SK-N-SH treated with all-trans-retinoic acid at 6 μM for 48 hours (cell line): Measurements from ENCODE around the gene GDPD4.

ENCODE experiments used
- ATAC-seq: fragments of 200-7000 bp; cut with Tn5 transposase; 3 replicates; pipeline ENCODE4 v1.9.1; 2020; ENCODE audit warnings: mild to moderate bottlenecking, moderate library complexity
- ARNTL ChIP-seq: fragments of 450-650 bp; formaldehyde crosslinking; IDR thresholded peaks from 2 replicates; pipeline ENCODE4 v1.5.0; 2020; ENCODE audit warnings: low read depth, mild to moderate bottlenecking, moderate library complexity, borderline replicate concordance
- BACH2 ChIP-seq: fragments of 250-450 bp; sonication (Bioruptor Pico); IDR thresholded peaks from 2 replicates; pipeline ENCODE4 v1.9.0; 2021; ENCODE audit warnings: mild to moderate bottlenecking, borderline replicate concordance
- CREB5 ChIP-seq: fragments of 250-450 bp; sonication (Bioruptor Pico); IDR thresholded peaks from 2 replicates; pipeline ENCODE4 v1.5.1; 2020; ENCODE audit warnings: low read depth, mild to moderate bottlenecking, moderate library complexity
- CSDC2 ChIP-seq: fragments of 250-450 bp; sonication (Bioruptor Pico); IDR thresholded peaks from 2 replicates; pipeline ENCODE4 v1.5.0; 2020; ENCODE audit warnings: mild to moderate bottlenecking, moderate library complexity
- CSRNP3 ChIP-seq: fragments of 250-450 bp; sonication (Bioruptor Pico); IDR thresholded peaks from 2 replicates; pipeline ENCODE4 v1.5.1; 2021; ENCODE audit warnings: mild to moderate bottlenecking, moderate library complexity
- ESRRG ChIP-seq: fragments of 250-450 bp; sonication (Bioruptor Pico); IDR thresholded peaks from 2 replicates; pipeline ENCODE4 v1.6.1; 2021; ENCODE audit warnings: mild to moderate bottlenecking
- GLIS3 ChIP-seq: fragments of 250-450 bp; sonication (Bioruptor Pico); IDR thresholded peaks from 2 replicates; pipeline ENCODE4 v1.5.0; 2020; ENCODE audit warnings: mild to moderate bottlenecking, moderate library complexity
- ISL1 ChIP-seq: fragments of 250-450 bp; sonication (Bioruptor Pico); IDR thresholded peaks from 2 replicates; pipeline ENCODE4 v2.1.2; 2022; ENCODE audit warnings: mild to moderate bottlenecking, moderate library complexity
- OSR1 ChIP-seq: fragments of 250-450 bp; sonication (Bioruptor Pico); IDR thresholded peaks from 2 replicates; pipeline ENCODE4 v1.8.0; 2022; ENCODE audit warnings: moderate library complexity, mild to moderate bottlenecking, inconsistent platforms
- PATZ1 ChIP-seq: fragments of 250-450 bp; sonication (Bioruptor Pico); IDR thresholded peaks from 2 replicates; pipeline ENCODE4 v1.8.0; 2020; ENCODE audit warnings: mild to moderate bottlenecking, moderate library complexity, borderline replicate concordance
- POU6F1 ChIP-seq: fragments of 250-450 bp; sonication (Bioruptor Pico); IDR thresholded peaks from 2 replicates; pipeline ENCODE4 v1.8.0; 2021; ENCODE audit warnings: low read depth, mild to moderate bottlenecking, moderate library complexity, borderline replicate concordance
- RARB ChIP-seq: fragments of 250-450 bp; sonication (Bioruptor Pico); IDR thresholded peaks from 2 replicates; pipeline ENCODE4 v1.8.0; 2021; ENCODE audit warnings: mild to moderate bottlenecking, moderate library complexity
- SNAI2 ChIP-seq: fragments of 250-450 bp; sonication (Bioruptor Pico); IDR thresholded peaks from 2 replicates; pipeline ENCODE4 v1.5.0; 2020; ENCODE audit warnings: mild to moderate bottlenecking, moderate library complexity
- TCF4 ChIP-seq: fragments of 250-450 bp; sonication (Bioruptor Pico); IDR thresholded peaks from 2 replicates; pipeline ENCODE4 v1.8.0; 2021; ENCODE audit warnings: mild to moderate bottlenecking, moderate library complexity, borderline replicate concordance
- TOX ChIP-seq: fragments of 250-450 bp; sonication (Bioruptor Pico); IDR thresholded peaks from 2 replicates; pipeline ENCODE4 v1.8.0; 2021; ENCODE audit warnings: mild to moderate bottlenecking, moderate library complexity, borderline replicate concordance
- ZC3H10 ChIP-seq: fragments of 250-450 bp; sonication (Bioruptor Pico); IDR thresholded peaks from 2 replicates; pipeline ENCODE4 v1.5.1; 2021; ENCODE audit warnings: mild to moderate bottlenecking, moderate library complexity
- ZFP30 ChIP-seq: fragments of 450-650 bp; formaldehyde crosslinking; IDR thresholded peaks from 2 replicates; pipeline ENCODE4 v1.5.0; 2022; ENCODE audit warnings: mild to moderate bottlenecking, moderate library complexity
- ZNF565 ChIP-seq: fragments of 450-650 bp; formaldehyde crosslinking; conservative IDR thresholded peaks from 2 replicates; pipeline ENCODE4 v1.5.0; 2020; ENCODE audit warnings: low read depth, mild to moderate bottlenecking, moderate library complexity
- ZNF8 ChIP-seq: fragments of 450-650 bp; formaldehyde crosslinking; IDR thresholded peaks from 2 replicates; pipeline ENCODE4 v1.5.0; 2020; ENCODE audit warnings: mild to moderate bottlenecking, moderate library complexity

GDPD4 gene

GRCh38 chr11:77309401-77310085, 8.1 kb upstream of the GDPD4 start:
- no peak for ATAC-seq
- no peak for TF ChIP-seq ARNTL (CRISPR knock-in tag)
- TF ChIP-seq CSRNP3 (CRISPR knock-in tag): no peak
- no peak for TF ChIP-seq ZNF8 (CRISPR knock-in tag)
- TF ChIP-seq ZC3H10: no peak
- TF ChIP-seq GLIS3: no peak
- TF ChIP-seq ESRRG (CRISPR knock-in tag): no peak
- no peak for TF ChIP-seq CREB5

GRCh38 chr11:77308838-77309237, 7.4 kb upstream of the GDPD4 start:
- no peak for TF ChIP-seq RARB (CRISPR knock-in tag)
- no peak for TF ChIP-seq TCF4 (CRISPR knock-in tag)
- TF ChIP-seq TOX (CRISPR knock-in tag): no peak
- no peak for TF ChIP-seq CSRNP3 (CRISPR knock-in tag)
- TF ChIP-seq ESRRG (CRISPR knock-in tag): no peak
- TF ChIP-seq ZFP30 (CRISPR knock-in tag): no peak
- TF ChIP-seq ZC3H10: no peak
- TF ChIP-seq ARNTL (CRISPR knock-in tag): no peak
- no peak for TF ChIP-seq GLIS3
- no peak for TF ChIP-seq SNAI2 (CRISPR knock-in tag)
- no peak for TF ChIP-seq CSDC2 (CRISPR knock-in tag)
- no peak for TF ChIP-seq CREB5
- TF ChIP-seq BACH2 (CRISPR knock-in tag): no peak
- no peak for TF ChIP-seq ZNF565 (CRISPR knock-in tag)
- no peak for ATAC-seq

- no peak for ATAC-seq
- TF ChIP-seq OSR1 (CRISPR knock-in tag): no peak
- TF ChIP-seq ARNTL (CRISPR knock-in tag): no peak
- TF ChIP-seq ISL1 (CRISPR knock-in tag): no peak
- no peak for TF ChIP-seq BACH2 (CRISPR knock-in tag)
- TF ChIP-seq POU6F1 (CRISPR knock-in tag): no peak
- no peak for TF ChIP-seq PATZ1 (CRISPR knock-in tag)
- no peak for TF ChIP-seq CSRNP3 (CRISPR knock-in tag)
Measured at GRCh38 chr11:77303328-77303727, 1.8 kb upstream of the GDPD4 start.
